Suppressor macrophage treated with lipopolysaccharide for 1 hour (primary cell): ENCODE measurements around the gene CHST8.

Experiments used
- DNase-seq, 3 donors: peaks; one replicate each; pipeline ENCODE4 v3.0.0-alpha.2; 2020 to 2022

CHST8 gene

GRCh38 chr19:33772102-33772857 lies 150.5 kb downstream of the CHST8 start:
- no peak for DNase-seq

DNA sequence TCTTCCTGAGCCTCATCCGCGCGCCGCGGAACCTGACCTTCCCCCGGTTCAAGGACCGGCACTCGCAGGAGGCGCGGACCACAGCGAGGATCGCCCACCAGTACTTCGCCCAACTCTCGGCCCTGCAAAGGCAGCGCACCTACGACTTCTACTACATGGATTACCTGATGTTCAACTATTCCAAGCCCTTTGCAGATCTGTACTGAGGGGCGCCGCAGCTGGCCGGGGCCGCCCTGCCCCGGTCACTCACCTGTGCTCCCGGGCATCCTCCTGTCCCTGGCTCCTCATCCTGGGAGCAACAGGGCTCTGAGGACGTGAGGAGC lies 151.1 kb downstream of the CHST8 start:
- no peak for DNase-seq

DNA sequence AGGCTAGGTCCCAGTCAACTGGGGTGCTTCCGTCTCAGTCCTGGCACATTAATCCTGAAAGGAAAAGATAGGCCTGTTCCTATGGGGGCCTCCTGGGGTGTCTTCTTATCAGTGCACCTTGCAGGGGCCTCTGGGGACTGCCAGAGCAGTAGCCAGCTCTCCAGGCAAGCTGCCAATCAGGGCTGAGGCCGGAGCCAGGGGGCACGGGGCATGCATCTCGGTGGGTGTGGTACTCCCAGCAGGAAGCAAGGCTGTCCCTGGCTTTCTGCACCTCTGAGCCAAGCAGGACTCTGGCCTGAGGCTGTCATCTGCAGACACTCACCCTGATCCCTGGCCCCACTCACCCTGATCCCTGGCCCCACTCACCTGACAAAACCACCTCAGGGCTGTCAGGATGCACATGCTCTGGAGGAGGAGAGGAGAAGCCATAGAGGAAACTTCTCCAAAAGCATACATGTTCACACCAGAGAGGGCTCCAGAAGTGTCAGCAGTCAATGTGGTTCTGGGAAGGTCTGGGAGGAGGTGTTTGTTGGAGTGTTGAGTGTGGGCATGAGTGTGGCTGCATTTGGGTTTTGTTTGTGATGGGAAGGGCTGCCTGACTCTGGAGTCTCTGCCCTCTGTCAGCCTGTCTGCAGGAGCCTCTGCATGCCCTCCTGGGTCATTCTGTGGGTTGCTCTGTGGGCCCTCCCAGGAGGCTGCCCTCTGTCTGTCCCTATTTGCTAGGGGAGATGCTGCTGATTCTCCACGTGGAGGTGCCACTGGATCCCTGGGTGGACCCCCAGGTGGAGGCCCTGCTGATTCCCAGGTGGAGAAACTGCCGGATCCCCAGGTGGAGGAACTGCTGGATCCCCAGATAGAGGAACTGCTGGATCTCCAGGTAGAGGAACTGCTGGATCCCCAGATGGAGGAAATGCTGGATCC lies 152.2 kb downstream of the CHST8 start:
- no peak for DNase-seq

GRCh38 chr19:33774751-33775150 lies 153.0 kb downstream of the CHST8 start:
- DNase-seq = no peak

DNA sequence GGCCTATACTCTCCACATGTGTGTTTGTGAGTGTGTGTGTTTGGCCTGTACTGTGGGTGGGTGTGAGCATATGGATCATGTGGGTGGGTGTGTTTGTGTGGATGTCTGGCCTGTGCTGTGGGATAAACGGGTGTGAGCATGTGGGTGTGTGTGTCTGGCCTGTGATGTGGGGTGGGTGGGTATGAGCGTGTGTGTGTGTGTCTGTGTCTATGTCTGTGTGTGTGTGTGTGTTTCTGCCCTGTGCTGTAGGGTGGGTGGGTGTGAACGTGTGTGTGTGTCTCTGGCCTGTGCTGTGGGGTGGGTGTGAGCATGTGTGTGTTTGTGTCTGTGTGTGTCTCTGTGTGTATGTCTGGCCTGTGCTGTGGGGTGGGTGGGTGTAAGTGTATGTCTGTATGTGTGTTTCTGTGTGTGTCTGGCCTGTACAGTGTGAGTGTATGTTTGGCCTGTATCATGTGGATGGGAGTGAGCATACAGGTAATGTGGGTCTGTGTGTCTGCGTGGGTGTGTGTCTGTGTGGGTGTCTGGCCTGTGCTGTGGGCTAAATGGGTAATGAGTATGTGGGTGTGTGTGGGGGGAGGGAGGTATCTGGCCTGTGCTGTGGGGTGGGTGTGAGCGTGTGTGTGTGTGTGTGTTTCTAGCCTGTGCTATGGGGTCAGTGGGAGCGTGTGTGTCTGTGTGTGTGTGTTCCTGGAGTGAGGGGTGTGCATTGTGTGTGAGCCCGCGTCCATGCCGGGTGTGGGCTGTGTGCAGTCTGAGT lies 154.2 kb downstream of the CHST8 start:
- no peak for DNase-seq

DNA sequence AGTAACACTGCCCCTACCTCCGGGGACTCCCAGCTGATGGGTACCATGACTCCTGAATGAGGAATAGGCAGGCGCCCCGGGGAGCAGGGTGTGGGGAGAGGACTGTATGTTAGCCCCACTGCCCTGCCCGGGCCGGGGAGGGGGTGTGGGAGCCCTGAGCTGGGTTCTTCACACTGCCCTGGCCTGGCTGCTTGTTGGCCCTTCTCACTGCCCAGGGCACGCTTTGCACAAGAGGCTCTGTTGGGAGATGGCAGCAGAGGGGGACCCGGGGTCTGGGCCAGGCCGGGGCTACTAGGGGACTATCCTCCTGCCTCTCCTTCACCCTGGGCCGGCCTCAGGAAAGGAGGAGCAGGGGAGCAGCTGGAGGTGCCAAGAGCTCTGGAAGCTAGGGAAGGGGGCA lies 155.6 kb downstream of the CHST8 start:
- DNase-seq = no peak

- no peak for DNase-seq
These were observed 156.0 kb downstream of the CHST8 start for GRCh38 chr19:33777753-33778088.

- peak; percentile 85 to 95 (median 93) for DNase-seq
These were observed 156.5 kb downstream of the CHST8 start for GRCh38 chr19:33778089-33778791.

DNA sequence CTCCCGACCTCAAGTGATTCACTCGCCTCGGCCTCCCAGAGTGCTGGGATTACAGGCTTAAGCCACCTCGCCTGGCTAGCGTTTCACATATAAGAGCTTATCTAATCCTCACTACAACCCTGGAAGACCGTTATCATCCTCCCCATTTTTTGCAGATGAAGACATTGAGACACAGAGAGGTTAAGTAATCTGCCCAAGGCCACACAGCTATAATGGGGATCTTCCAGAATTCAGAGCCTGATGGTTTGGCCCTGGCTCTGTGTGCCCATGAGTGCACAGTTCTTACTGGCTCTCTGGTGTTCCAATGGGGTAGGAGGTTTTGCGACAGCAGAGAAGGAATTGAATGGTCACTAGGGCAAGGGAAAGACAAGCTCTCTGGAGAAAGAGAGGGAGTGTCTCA lies 158.1 kb downstream of the CHST8 start:
- no peak for DNase-seq

DNA sequence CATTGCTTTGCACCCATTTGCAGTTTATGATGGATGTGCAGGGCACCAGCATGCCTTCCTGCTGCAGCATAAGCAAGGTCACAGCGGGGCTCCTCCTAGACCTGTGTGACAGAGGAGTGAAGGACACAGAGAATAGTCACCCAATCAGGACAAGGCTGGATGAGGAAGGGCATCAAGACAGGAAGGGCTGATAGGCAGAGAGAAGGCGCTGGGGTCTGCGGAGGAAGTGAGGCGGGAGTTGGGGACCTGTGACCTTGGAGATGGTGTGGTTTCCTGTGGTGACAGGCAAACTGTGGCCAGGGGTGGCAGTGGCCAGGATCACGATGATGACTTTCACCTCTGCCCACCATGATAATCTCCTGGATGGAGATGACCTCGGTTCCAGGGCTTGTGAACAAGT lies 158.5 kb downstream of the CHST8 start:
- DNase-seq = no peak

DNA sequence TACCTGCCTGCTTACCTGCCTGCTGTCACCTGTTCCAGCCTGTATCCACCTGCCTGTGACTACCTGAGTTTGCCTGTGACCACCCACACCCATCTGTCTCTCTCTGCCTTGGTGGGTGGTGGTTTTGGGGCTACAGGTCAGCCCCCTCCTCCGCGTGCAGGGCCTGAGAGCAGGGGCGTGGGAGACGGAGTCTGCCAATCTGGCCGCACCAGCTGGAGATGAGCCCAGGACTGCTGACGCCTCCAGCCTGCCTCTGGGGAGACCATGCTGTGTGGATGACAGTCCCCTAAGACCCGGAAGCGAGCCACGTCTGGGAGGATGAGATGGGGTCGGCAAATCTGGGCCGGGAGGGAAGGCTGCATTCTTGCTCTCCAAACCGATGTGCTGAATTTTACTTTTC lies 159.0 kb downstream of the CHST8 start:
- no peak for DNase-seq

DNA sequence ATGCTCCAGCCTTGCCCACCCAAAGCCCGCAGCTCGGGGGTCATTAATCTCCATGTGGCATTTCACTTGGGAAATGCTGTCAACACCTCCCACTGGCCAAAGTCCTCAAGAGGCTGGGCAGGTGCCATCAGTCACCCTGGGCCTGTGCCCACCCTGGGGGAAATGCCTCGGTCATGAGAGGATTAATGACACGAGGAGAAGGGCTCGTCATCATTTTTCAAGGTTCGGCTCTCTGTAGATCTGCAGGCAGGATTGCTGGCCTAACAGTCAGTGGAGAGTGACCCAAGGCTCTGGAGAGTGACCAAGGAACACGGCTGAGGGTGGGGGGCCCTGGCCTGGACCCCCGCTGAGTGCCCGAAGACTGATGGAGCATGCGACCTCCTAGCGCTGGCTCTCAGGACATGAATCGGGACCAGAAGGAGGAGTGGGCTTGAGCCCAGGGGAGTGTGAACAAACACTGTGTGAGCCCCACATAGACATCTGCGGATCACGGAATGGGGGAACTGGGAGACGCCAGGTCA lies 159.7 kb downstream of the CHST8 start:
- DNase-seq = no peak

GRCh38 chr19:33781996-33782395 lies 160.2 kb downstream of the CHST8 start:
- DNase-seq = no peak

GRCh38 chr19:33784432-33784831 lies 162.7 kb downstream of the CHST8 start:
- DNase-seq = no peak

DNA sequence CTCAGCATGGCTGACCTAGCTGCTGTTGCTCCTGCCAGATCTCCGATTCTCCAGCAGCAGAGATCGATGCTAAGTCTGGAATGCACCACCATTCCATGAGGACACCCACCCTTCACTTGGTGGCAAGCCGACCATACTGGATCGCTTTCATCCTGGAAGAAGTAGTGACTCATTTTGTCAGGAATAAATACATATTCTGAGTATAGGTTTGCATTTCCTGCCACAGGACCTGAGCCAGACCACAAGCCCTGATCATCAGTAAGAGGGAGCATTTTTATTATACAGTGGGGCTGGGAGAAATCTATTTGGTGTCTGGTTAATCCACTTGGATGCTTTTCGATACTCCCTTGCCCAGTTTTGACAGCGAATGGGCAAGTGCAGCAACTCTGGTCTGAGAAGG lies 164.0 kb downstream of the CHST8 start:
- DNase-seq = no peak

GRCh38 chr19:33788676-33789075 lies 166.9 kb downstream of the CHST8 start:
- DNase-seq = no peak

DNA sequence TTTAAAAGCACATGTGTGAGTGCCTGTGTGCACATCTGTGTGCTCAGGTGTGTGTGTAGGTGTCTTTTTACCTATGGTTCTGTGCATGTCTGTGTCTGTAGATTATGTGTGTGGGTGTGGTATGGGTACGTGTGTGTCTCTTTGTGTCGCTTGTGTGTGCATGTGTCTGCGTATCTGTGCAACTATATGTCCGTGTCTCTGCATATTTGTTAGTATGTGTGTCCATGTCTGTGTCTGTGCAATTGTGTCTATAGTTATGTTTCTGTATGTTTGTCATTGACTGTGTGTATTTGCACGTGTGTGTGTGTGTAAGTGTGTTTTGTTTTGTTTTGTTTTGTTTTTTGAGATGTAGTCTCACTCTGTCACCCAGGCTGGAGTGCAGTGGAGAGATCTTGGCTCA lies 167.6 kb downstream of the CHST8 start:
- no peak for DNase-seq

DNA sequence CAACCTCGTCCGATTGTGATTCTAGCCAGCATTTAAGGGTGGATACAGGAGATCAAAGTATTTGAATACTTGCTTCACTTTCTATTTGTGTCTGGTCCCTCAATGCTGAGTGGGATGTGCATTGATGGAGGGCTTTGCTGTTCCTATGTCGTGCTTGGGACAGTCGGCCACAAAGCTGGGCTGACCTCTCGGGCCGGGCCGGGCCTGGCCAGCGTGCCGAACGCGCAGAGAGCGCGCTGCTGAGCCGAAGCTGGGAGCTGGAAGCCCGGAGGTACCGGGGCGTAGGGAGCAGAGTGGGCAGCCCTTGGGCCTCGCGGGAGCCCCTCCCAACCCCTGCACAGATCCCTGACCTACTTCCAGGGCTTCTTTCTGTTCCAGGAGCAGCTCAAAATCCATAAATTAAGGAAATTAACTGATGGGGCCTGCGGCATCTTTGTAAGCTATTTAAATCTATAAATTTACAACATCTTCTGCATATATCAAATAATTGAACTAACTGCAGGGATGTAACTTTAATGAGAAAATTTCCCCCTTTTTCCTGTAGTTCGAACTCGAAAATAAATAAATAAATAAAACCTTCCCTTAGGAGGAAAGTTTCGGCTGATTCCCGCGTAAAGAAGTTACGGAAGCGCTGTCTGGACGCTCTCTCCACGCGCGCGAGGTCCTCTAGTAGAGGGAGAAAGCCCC lies 173.1 kb downstream of the CHST8 start:
- DNase-seq = no peak

- DNase-seq = peak; percentile 84 to 95 (median 93)
These were observed 173.8 kb downstream of the CHST8 start for GRCh38 chr19:33795370-33796163.

GRCh38 chr19:33796164-33796875 lies 174.6 kb downstream of the CHST8 start, which contains the start of gene KCTD15:
Gene KCTD15 (plus strand): TSS chr19:33796870. CDS start chr19:33800455, 3,585 bp downstream.
- DNase-seq = peak; percentile 39 to 78 (median 61)
